Vagina (tissue), 2 donors: Measurements from ENCODE around the gene L3MBTL4. TPM values are rescaled to one million over a fixed set of nuclear protein-coding genes. Genes with fewer than 3 reads are reported as not detected.

ENCODE experiments used
- DNase-seq, 2 donors: peaks; one replicate each; pipeline ENCODE4 v3.0.0-alpha.2; 2017; ENCODE audit errors: extremely low spot score in 2 of 2
- H3K27ac ChIP-seq: fragments of 200-600 bp; sonication (generic); one replicate; pipeline ENCODE4 v1.5.1; 2019
- H3K27me3 ChIP-seq: fragments of 200-600 bp; sonication (generic); one replicate; pipeline ENCODE4 v1.5.1; 2019
- H3K36me3 ChIP-seq, 2 donors: fragments of 200-600 bp; sonication (generic); one replicate each; pipeline ENCODE4 v1.5.1; 2017 to 2019
- H3K4me1 ChIP-seq: fragments of 200-600 bp; sonication (generic); one replicate; pipeline ENCODE4 v1.5.1; 2019
- H3K4me3 ChIP-seq, 2 donors: fragments of 200-600 bp; sonication (generic); 1 replicate in 1 of 2; 2 replicates in 1 of 2; pipeline ENCODE4 v1.5.1; 2016 to 2019
- H3K9me3 ChIP-seq: fragments of 200-600 bp; sonication (generic); one replicate; pipeline ENCODE4 v1.5.1; 2019
- POLR2A ChIP-seq, 2 donors: fragments of 450-650 bp; IDR thresholded peaks; one replicate each; pipeline ENCODE4 v1.6.1; 2017; ENCODE audit warnings: antibody characterized with exemption in 2 of 2, mild to moderate bottlenecking in 2 of 2, moderate library complexity in 2 of 2
- POLR2AphosphoS5 ChIP-seq, 2 donors: sonication (generic); formaldehyde crosslinking; IDR thresholded peaks; one replicate each; pipeline ENCODE4 v1.9.0; 2017; ENCODE audit warnings: antibody characterized with exemption in 2 of 2, mild to moderate bottlenecking in 2 of 2, low read depth in 1 of 2; ENCODE audit not compliant: insufficient read depth in 1 of 2
- intact Hi-C: fragments of 100-400 bp; cut with DNase I; formaldehyde crosslinking; loops from one replicate; pipeline ENCODE4 v1.15.1; 2023
- total RNA-seq: library from RNA; depleted of rRNA; stranded (reverse); fragments of >200 nt; gene quantifications from one replicate; pipeline ENCODE4 v1.2.3, GENCODE V29; 2016
- TF ChIP-seq, protein P1 (sequence below), 3 experiments: fragments of 450-650 bp in 2 of 3; fragments of 200-600 bp in 1 of 3; sonication (generic) in 1 of 3; IDR thresholded peaks; one replicate each; pipeline ENCODE4 v1.5.1; 2017 to 2019; ENCODE audit warnings: antibody characterized with exemption in 3 of 3, mild to moderate bottlenecking in 2 of 3, moderate library complexity in 2 of 3

The L3MBTL4 gene
- total RNA-seq, 1 donor from 2014 or later, result 9.6 TPM

DNA sequence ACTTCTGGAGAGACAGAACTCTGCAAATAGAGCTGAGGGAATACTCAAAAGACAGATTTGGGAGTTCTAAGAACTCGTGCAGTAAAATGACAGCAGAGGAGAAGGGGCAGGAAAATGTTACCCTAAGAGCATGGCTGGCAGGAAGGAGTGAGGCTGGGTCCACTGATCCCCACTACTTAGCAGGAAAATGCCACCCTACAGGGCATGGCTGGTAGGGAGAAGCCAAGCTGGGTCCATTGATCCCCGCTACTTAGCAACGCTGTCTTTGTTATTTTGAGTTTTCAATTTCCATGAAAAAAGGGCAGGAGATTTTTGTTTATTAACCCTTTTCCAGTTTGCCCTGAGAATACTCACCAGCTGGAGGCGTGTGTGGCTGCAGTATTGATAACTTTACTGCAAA, 419.1 kb downstream of the L3MBTL4 start:
- H3K9me3 ChIP-seq, result no peaks in the 10 kb centered on the region
- DNase-seq, result peak in 1 of 2 donors; percentile 8
- intact Hi-C loops, result no loop called here
- no peak overlapping the region for H3K4me3 ChIP-seq
- no peaks in the 10 kb centered on the region for H3K4me1 ChIP-seq
- no peaks in the 10 kb centered on the region for H3K27me3 ChIP-seq
- no peaks in the 10 kb centered on the region for H3K36me3 ChIP-seq
- no peak for TF ChIP-seq POLR2A (IDR thresholded peaks at IDR 0.05)
- TF ChIP-seq, protein P1, sequence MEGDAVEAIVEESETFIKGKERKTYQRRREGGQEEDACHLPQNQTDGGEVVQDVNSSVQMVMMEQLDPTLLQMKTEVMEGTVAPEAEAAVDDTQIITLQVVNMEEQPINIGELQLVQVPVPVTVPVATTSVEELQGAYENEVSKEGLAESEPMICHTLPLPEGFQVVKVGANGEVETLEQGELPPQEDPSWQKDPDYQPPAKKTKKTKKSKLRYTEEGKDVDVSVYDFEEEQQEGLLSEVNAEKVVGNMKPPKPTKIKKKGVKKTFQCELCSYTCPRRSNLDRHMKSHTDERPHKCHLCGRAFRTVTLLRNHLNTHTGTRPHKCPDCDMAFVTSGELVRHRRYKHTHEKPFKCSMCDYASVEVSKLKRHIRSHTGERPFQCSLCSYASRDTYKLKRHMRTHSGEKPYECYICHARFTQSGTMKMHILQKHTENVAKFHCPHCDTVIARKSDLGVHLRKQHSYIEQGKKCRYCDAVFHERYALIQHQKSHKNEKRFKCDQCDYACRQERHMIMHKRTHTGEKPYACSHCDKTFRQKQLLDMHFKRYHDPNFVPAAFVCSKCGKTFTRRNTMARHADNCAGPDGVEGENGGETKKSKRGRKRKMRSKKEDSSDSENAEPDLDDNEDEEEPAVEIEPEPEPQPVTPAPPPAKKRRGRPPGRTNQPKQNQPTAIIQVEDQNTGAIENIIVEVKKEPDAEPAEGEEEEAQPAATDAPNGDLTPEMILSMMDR (IDR thresholded peaks at IDR 0.05), result no peak
- no peak for TF ChIP-seq POLR2AphosphoS5 (IDR thresholded peaks at IDR 0.05; ENCODE audit: insufficient read depth in 1 of 2, low read depth in 1 of 2)
- H3K27ac ChIP-seq, result no peak overlapping the region

DNA sequence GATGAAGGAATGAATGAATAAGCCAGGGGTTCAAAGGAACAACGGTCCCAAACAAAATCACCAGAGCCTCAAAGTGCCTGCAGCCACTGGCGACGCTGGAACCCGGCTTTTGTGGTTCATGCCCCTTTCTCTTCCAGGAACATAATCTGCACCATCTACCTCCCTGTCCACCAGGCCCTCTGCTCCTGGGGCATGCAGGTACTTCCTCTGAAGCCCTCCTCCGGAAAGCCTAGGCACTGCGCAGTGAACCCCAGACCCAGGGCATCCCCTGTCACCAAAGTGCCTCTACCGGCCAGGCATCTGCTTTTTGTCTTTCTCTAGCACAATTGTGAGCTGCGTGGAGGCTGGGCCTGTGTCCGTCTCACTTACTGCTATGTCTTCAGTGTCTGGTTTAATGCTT, 420.8 kb downstream of the L3MBTL4 start:
- Histone ChIP-seq H3K9me3 (no peaks in the 10 kb centered on the region), H3K4me1 (no peaks in the 10 kb centered on the region), H3K36me3 (no peaks in the 10 kb centered on the region), H3K4me3 (no peak overlapping the region), H3K27me3 (no peaks in the 10 kb centered on the region), H3K27ac (no peak overlapping the region)
- TF ChIP-seq, protein P1 (IDR thresholded peaks at IDR 0.05), result no peak
- TF ChIP-seq POLR2A (IDR thresholded peaks at IDR 0.05) (no peak), POLR2AphosphoS5 (IDR thresholded peaks at IDR 0.05; ENCODE audit: insufficient read depth in 1 of 2, low read depth in 1 of 2) (no peak)
- intact Hi-C loops, result no loop called here
- DNase-seq, result peak in 1 of 2 donors; percentile 52

DNA sequence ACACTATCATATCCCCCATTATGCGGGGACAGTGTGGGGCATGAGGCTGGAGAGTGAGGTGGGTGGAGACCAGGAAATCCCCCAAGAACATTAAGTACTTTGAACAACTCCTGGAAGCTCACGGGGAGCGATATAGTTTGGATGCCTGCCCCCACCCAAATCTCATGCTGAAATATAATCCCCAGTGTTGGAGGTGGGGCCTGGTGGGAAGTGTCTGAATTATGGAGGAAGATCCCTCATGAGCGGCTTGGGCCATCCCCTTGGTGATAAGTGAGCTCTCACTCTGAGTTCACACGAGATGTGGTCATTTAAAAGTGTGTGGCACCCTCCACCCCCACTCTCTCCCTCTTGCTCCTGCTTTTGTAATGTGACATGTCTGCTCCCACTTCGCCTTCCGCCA, 422.3 kb downstream of the L3MBTL4 start:
- intact Hi-C loops, result no loop called here
- Histone ChIP-seq H3K4me1 (no peaks in the 10 kb centered on the region), H3K27ac (no peak overlapping the region), H3K36me3 (no peaks in the 10 kb centered on the region), H3K9me3 (no peaks in the 10 kb centered on the region), H3K27me3 (no peaks in the 10 kb centered on the region), H3K4me3 (no peak overlapping the region)
- peak in 1 of 2 donors; percentile 65 for DNase-seq
- TF ChIP-seq, protein P1 (IDR thresholded peaks at IDR 0.05), result no peak
- no peak for TF ChIP-seq POLR2AphosphoS5 (IDR thresholded peaks at IDR 0.05; ENCODE audit: insufficient read depth in 1 of 2, low read depth in 1 of 2)
- no peak for TF ChIP-seq POLR2A (IDR thresholded peaks at IDR 0.05)

DNA sequence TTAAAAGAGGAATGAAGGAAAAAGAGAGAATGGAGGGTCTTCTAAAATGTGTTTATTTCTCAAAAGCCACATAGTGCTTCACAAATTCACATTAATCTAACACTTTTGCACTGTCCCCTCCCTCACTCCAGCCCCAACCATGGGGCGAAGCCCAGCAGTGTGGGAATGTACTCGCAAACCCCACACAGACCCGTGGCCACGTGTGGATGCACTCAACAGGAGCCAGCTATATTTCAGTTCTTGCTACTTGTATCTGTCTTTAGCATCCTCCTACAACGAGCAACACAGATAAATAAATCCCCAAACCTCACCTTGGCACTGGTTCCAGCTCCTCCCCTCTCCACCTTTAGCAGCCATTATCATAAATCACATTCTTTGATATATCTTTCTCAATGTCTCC, 427.5 kb downstream of the L3MBTL4 start:
- Histone ChIP-seq H3K36me3 (no peaks in the 10 kb centered on the region), H3K4me1 (no peaks in the 10 kb centered on the region), H3K9me3 (no peaks in the 10 kb centered on the region), H3K4me3 (no peak overlapping the region), H3K27me3 (no peaks in the 10 kb centered on the region), H3K27ac (no peak overlapping the region)
- DNase-seq, result peak in 1 of 2 donors; percentile 58
- TF ChIP-seq POLR2AphosphoS5 (IDR thresholded peaks at IDR 0.05; ENCODE audit: insufficient read depth in 1 of 2, low read depth in 1 of 2) (no peak), POLR2A (IDR thresholded peaks at IDR 0.05) (no peak)
- TF ChIP-seq, protein P1 (IDR thresholded peaks at IDR 0.05), result no peak
- intact Hi-C loops, result no loop called here

DNA sequence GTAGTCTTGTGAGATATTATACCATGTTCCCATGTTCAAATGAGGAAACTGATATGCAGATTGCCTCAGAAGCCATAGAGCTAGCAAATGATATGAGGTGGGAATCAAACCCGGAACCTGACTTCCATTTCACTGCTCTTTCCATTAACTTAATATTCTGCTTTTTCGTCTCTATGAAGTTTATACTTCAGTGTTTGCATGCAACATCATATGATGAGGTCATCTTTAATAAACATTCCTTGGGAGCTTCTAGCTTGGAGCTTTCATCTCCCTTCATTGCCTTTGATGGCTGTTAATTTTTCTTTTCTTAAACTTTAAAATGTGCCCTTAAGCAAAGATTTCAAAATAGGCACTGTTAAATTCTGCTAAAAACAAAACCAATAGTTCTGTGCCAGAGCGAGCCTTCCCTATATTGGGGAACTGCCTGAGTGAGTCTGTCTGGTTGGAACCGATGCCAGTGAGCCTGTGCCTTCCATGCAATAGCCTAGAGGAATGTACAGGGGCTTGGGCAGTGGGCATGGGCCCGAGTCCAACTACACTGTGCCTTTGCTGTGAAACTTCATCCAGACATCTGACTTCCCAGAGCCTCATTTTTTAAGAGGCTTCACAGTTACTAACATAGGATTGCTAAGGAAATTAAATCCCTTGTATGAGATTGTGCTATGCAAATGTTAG, 428.3 kb downstream of the L3MBTL4 start:
- H3K27me3 ChIP-seq, result no peaks in the 10 kb centered on the region
- H3K4me3 ChIP-seq, result no peak overlapping the region
- TF ChIP-seq, protein P1 (IDR thresholded peaks at IDR 0.05), result no peak
- H3K4me1 ChIP-seq, result no peaks in the 10 kb centered on the region
- H3K27ac ChIP-seq, result no peak overlapping the region
- intact Hi-C loops, result no loop called here
- H3K9me3 ChIP-seq, result no peaks in the 10 kb centered on the region
- peak in 1 of 2 donors; percentile 29 for DNase-seq
- no peaks in the 10 kb centered on the region for H3K36me3 ChIP-seq
